Measurements from ENCODE around the gene NR1H4.
"Not testable (repeated sequence)": the region's sequence is repeated elsewhere in the genome, so short reads cannot be mapped to it uniquely, and the experiment has no call there.

Gene NR1H4

GRCh38 chr12:100579844-100580243 is 106.2 kb downstream of the NR1H4 start:
- DNase-seq (ENCODE audit: low read depth in 2 of 2): no peak
- no peak overlapping the region for H3K4me3 ChIP-seq (replicated peaks in 1 of 2; ENCODE audit: low read depth in 2 of 2, low read length in 2 of 2)
- no peak for TF ChIP-seq CTCF (IDR thresholded peaks at IDR 0.05; ENCODE audit: low read depth, low read length)

DNA sequence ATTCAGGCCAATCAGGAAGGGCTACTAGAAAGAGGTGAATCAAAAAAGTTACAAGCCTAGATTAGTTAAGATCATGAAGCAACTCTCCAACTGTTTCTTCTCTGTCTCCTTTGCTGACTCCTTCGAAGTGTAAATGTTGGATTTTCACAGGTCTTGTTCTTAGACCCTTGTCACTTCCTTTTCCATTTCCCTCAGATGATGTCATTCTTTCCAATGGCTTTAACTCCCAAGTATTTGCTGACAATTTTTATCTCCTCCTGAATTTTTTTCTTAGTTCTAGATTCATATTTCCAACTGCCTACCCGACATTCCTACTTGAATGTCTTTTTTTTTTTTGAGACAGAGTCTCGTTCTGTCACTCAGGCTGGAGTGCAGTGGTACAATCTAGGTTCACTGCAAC is 110.6 kb downstream of the NR1H4 start:
- no peak overlapping the region for H3K4me3 ChIP-seq (replicated peaks in 1 of 2; ENCODE audit: low read depth in 2 of 2, low read length in 2 of 2)
- DNase-seq (ENCODE audit: low read depth in 2 of 2): peak; percentile 10 to 21
- TF ChIP-seq CTCF (IDR thresholded peaks at IDR 0.05; ENCODE audit: low read depth, low read length): no peak

- no peak for DNase-seq (ENCODE audit: low read depth in 2 of 2)
Observed at GRCh38 chr12:100591979-100592378, 118.3 kb downstream of the NR1H4 start.

GRCh38 chr12:100593490-100593889 is 119.8 kb downstream of the NR1H4 start:
- peak; percentile 39 to 56 for DNase-seq (ENCODE audit: low read depth in 2 of 2)
- H3K4me3 ChIP-seq (replicated peaks in 1 of 2; ENCODE audit: low read depth in 2 of 2, low read length in 2 of 2): peak overlapping the region in 1 of 2 donors; percentile 20

More at GRCh38 chr12:100591979-100592378, 118.3 kb downstream of the NR1H4 start:
- no peak for TF ChIP-seq CTCF (IDR thresholded peaks at IDR 0.05; ENCODE audit: low read depth, low read length)
- H3K4me3 ChIP-seq (replicated peaks in 1 of 2; ENCODE audit: low read depth in 2 of 2, low read length in 2 of 2): no peak overlapping the region

DNA sequence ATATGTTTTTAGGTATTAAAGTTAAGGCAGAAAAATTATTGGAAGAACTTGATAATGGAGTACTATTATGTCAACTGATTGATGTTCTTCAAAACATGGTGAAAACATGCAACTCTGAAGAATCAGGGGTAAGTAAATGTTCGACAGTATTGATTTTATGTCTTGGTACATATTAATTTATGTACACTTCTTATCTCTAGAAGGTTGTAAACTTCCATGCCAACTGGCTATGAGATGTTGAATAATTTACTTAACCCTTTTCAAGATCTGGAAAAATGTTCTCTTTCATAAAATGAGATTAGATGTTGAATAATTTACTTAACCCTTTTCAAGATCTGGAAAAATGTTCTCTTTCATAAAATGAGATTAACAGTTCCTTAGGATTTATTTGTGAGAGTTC is 128.0 kb downstream of the NR1H4 start:
- TF ChIP-seq CTCF (IDR thresholded peaks at IDR 0.05; ENCODE audit: low read depth, low read length): no peak
- DNase-seq (ENCODE audit: low read depth in 2 of 2): no peak
- no peak overlapping the region for H3K4me3 ChIP-seq (replicated peaks in 1 of 2; ENCODE audit: low read depth in 2 of 2, low read length in 2 of 2)

More at GRCh38 chr12:100593490-100593889, 119.8 kb downstream of the NR1H4 start:
- TF ChIP-seq CTCF (IDR thresholded peaks at IDR 0.05; ENCODE audit: low read depth, low read length): no peak

DNA sequence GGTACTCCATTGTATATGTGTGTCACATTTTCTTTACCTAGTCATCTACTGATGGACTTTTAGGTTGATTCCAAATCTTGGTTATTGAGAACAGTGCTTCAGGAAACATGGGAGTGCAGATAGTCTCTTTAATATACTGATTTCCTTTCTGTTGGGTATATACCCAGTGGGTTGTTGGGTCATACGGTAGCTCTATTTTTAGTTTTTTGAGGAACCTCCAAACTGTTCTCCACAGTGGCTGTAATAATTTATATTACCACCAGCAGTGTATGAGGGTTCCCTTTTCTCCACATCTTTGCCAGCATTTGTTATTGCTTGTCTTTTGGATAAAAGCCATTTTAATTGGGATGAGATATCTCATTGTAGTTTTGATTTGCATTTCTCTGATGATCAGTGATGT is 129.3 kb downstream of the NR1H4 start:
- H3K4me3 ChIP-seq (replicated peaks in 1 of 2; ENCODE audit: low read depth in 2 of 2, low read length in 2 of 2); DNase-seq (ENCODE audit: low read depth in 2 of 2): not testable (repeated sequence)

DNA sequence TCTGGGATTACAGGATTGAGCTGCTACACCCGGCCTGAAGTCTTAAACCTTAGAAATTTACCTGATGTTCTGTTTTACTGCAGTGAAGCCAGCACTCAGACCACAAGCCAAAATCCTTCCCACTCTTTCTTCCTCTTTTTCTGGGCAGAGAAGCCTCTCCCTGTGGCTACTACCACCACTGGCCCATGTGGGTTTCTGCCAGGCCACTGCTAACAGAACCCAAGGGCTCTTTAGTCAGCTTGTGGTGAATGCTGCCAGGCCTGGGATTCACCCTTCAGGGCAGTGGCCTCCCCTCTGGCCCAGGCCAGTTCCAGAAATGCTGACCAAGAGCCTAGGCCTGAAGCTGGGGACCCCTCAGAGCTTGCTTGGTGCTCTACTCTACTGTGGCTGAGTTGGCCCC is 135.1 kb downstream of the NR1H4 start:
- DNase-seq (ENCODE audit: low read depth in 2 of 2): no peak
- no peak for TF ChIP-seq CTCF (IDR thresholded peaks at IDR 0.05; ENCODE audit: low read depth, low read length)
- H3K4me3 ChIP-seq (replicated peaks in 1 of 2; ENCODE audit: low read depth in 2 of 2, low read length in 2 of 2): no peak overlapping the region
